ENCODE results near the gene TAB2. TPM values are rescaled to one million over a fixed set of nuclear protein-coding genes. Genes with fewer than 3 reads are reported as not detected.
"Not testable (repeated sequence)": the region's sequence is repeated elsewhere in the genome, so short reads cannot be mapped to it uniquely, and the experiment has no call there.

The TAB2 gene
- total and polyA plus RNA-seq, 8 donors, result 49.3 to 103 (median 86.5) TPM

- intact Hi-C loops (cut with DNase I), result no loop called here
- no peaks in the 10 kb centered on the region for H3K4me1 ChIP-seq
- H3K4me3 ChIP-seq, result no peak overlapping the region
- ATAC-seq (no peak), DNase-seq (peak in 1 of 4 donors; percentile 45)
- no peak for TF ChIP-seq CTCF (IDR thresholded peaks at IDR 0.05)
- H3K27me3 ChIP-seq, result no peaks in the 10 kb centered on the region
- H3K36me3 ChIP-seq, result no peaks in the 10 kb centered on the region
- H3K9me3 ChIP-seq, result no peaks in the 10 kb centered on the region
- H3K27ac ChIP-seq, result no peak overlapping the region
These were observed 126.1 kb downstream of the TAB2 start for GRCh38 chr6:149443411-149444181.

GRCh38 chr6:149444360-149445094 lies 127.0 kb downstream of the TAB2 start:
- H3K27me3 ChIP-seq; H3K4me3 ChIP-seq; DNase-seq; intact Hi-C loops (cut with DNase I); H3K36me3 ChIP-seq; H3K9me3 ChIP-seq; ATAC-seq; H3K27ac ChIP-seq; H3K4me1 ChIP-seq: not testable (repeated sequence)

- Histone ChIP-seq H3K27me3 (peaks cover 0 to 1% of the 10 kb centered on the region in 2 donors), H3K36me3 (no peaks in the 10 kb centered on the region), H3K4me3 (no peak overlapping the region), H3K9me3 (no peaks in the 10 kb centered on the region), H3K27ac (no peak overlapping the region), H3K4me1 (peaks cover 0 to 1% of the 10 kb centered on the region in 2 donors)
- peak in 1 of 4 donors; percentile 25 for DNase-seq
- no peak for ATAC-seq
- intact Hi-C loops (cut with DNase I), result no loop called here
- no peak for TF ChIP-seq CTCF (IDR thresholded peaks at IDR 0.05)
These were observed 127.6 kb downstream of the TAB2 start for GRCh38 chr6:149445095-149445466.

- Histone ChIP-seq H3K4me3 (no peak overlapping the region), H3K27me3 (peaks cover 3 to 6% of the 10 kb centered on the region in 2 donors), H3K36me3 (no peaks in the 10 kb centered on the region), H3K27ac (no peak overlapping the region), H3K9me3 (no peaks in the 10 kb centered on the region), H3K4me1 (peaks cover 0 to 6% of the 10 kb centered on the region in 2 donors)
- DNase-seq (peak in 1 of 4 donors; percentile 5), ATAC-seq (no peak)
- intact Hi-C loops (cut with DNase I), result no loop called here
- TF ChIP-seq CTCF (IDR thresholded peaks at IDR 0.05), result no peak
These were observed 128.1 kb downstream of the TAB2 start for GRCh38 chr6:149445573-149445972.

DNA sequence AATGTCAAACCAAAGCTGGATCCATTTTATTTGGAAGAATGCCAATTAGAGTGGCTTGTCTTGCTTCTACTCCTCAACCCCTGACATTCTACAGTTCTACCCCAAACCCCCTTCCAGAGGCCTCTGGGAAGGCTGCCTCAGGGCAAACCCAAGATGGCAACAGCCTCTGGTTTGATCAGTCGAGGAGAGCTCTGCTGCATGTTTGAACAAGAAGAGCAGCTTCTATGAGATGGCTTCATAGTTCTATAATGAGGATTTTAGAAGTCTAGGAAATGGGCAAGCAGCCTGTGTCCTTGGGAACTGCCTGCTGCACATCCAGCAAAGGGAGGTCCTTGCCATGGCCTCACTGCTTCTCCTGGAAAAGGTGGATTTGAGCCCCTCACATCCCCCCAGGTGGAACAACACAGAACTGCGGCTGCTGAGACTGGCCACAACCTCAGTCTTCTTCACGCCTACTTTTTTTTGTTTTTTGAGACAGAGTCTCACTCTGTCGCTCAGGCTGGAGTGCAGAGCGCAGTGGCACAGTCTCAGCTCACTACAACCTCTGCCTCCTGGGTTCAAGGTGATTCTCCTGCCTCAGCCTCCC lies 129.4 kb downstream of the TAB2 start:
- ATAC-seq (no peak), DNase-seq (peak in 1 of 4 donors; percentile 8)
- TF ChIP-seq CTCF (IDR thresholded peaks at IDR 0.05), result no peak
- H3K27me3 ChIP-seq, result peaks cover 6 to 19% of the 10 kb centered on the region in 2 donors
- intact Hi-C loops (cut with DNase I), result no loop called here
- no peaks in the 10 kb centered on the region for H3K9me3 ChIP-seq
- no peaks in the 10 kb centered on the region for H3K36me3 ChIP-seq
- H3K27ac ChIP-seq, result no peak overlapping the region
- H3K4me1 ChIP-seq, result peaks cover 0 to 18% of the 10 kb centered on the region in 2 donors
- H3K4me3 ChIP-seq, result no peak overlapping the region

Data from left lung (tissue), 10 donors.